Upper lobe of left lung (tissue), 4 donors: ENCODE data around the gene IFNA16.
"Not testable (repeated sequence)": the region's sequence is repeated elsewhere in the genome, so short reads cannot be mapped to it uniquely, and the experiment has no call there.

ENCODE experiments used
- POLR2A ChIP-seq, 4 donors: fragments of 450-650 bp; IDR thresholded peaks; one replicate each; pipeline ENCODE4 v1.5.1; 2016 to 2017; ENCODE audit warnings: antibody characterized with exemption in 4 of 4, mild to moderate bottlenecking in 2 of 4
- TF ChIP-seq, protein P1 (sequence below), 6 experiments: fragments of 450-650 bp in 4 of 6; fragments of 200-600 bp in 2 of 6; sonication (generic) in 2 of 6; IDR thresholded peaks; one replicate each; pipeline ENCODE4 v1.5.1; 2016 to 2019; ENCODE audit warnings: antibody characterized with exemption in 6 of 6

- TF ChIP-seq, protein P1, sequence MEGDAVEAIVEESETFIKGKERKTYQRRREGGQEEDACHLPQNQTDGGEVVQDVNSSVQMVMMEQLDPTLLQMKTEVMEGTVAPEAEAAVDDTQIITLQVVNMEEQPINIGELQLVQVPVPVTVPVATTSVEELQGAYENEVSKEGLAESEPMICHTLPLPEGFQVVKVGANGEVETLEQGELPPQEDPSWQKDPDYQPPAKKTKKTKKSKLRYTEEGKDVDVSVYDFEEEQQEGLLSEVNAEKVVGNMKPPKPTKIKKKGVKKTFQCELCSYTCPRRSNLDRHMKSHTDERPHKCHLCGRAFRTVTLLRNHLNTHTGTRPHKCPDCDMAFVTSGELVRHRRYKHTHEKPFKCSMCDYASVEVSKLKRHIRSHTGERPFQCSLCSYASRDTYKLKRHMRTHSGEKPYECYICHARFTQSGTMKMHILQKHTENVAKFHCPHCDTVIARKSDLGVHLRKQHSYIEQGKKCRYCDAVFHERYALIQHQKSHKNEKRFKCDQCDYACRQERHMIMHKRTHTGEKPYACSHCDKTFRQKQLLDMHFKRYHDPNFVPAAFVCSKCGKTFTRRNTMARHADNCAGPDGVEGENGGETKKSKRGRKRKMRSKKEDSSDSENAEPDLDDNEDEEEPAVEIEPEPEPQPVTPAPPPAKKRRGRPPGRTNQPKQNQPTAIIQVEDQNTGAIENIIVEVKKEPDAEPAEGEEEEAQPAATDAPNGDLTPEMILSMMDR (IDR thresholded peaks at IDR 0.05) = not testable (repeated sequence)
- not testable (repeated sequence) for TF ChIP-seq POLR2A (IDR thresholded peaks at IDR 0.05)
Observed at GRCh38 chr9:21202105-21202504, 15.0 kb downstream of the IFNA16 start, which contains the start of gene IFNA7.
